A549 treated with GW870086 at 1 μM for 4 hours (cell line): ENCODE data around the gene FAM161B. TPM values are rescaled to one million over a fixed set of nuclear protein-coding genes. Genes with fewer than 3 reads are reported as not detected.

Experiments
- total RNA-seq: library from RNA; stranded (reverse); fragments of 200-300 nt; extraction: Qiagen RNA extraction; gene quantifications from 5 replicates; pipeline ENCODE4 v1.2.3, GENCODE V29; 2022; ENCODE audit warnings: low read depth

Gene FAM161B, protein sequence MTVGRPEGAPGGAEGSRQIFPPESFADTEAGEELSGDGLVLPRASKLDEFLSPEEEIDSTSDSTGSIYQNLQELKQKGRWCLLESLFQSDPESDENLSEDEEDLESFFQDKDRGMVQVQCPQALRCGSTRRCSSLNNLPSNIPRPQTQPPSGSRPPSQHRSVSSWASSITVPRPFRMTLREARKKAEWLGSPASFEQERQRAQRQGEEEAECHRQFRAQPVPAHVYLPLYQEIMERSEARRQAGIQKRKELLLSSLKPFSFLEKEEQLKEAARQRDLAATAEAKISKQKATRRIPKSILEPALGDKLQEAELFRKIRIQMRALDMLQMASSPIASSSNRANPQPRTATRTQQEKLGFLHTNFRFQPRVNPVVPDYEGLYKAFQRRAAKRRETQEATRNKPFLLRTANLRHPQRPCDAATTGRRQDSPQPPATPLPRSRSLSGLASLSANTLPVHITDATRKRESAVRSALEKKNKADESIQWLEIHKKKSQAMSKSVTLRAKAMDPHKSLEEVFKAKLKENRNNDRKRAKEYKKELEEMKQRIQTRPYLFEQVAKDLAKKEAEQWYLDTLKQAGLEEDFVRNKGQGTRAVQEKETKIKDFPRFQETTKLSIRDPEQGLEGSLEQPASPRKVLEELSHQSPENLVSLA
- total RNA-seq = 1.2 to 1.7 TPM (median 1.5 TPM) in 5 replicates

DNA sequence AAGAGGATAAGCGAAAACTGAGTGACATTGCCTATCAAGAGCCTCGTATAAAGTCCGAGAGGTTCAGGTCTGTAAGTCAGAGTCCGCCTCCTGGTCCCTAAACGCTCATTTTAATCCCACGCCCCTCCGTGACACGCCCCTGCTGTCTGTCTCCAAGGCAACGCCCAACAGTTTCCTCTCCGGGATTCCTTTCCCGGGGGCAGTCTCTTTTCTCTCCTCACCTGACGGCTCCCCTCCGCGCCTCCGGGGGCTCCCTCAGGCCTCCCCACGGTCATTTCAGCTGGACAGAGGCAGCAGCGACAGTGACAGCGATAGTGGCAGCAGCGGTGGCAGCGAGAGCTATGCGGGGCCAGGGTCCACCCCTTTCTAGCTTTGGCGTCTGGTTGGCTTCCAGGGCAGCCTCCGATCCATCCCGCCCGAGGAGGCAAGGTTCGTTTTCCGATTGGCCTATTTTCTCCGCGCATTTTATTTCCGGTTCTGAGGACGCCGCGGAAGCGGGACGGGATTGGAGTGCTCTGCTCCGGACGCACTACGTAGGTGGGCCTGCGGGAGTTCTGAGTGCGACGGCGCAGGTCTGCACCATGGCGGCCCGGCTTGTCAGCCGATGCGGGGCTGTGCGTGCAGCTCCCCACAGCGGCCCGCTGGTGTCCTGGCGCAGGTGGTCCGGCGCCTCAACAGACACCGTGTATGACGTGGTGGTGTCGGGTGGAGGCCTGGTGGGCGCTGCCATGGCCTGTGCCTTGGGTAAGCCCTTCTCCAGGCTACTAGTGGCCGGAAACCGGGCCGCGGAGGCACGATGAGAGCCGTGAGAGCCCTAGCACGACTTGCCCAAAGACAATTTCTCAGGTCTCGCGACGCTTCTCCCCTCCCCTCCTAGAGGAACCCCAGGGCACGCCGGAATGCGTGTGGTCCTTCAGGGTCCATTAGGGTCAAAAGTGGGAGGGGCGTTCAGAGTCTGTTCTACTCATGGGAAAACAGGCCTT lies at the start of gene FAM161B, which contains the start of gene COQ6:
TSS of gene FAM161B (minus strand) at position 343 of the 983 bp plus-strand sequence. CDS start at position 275, 68 bp downstream.
TSS of gene COQ6 (plus strand) at position 551 of the 983 bp plus-strand sequence. CDS start at position 582, 31 bp downstream.

DNA sequence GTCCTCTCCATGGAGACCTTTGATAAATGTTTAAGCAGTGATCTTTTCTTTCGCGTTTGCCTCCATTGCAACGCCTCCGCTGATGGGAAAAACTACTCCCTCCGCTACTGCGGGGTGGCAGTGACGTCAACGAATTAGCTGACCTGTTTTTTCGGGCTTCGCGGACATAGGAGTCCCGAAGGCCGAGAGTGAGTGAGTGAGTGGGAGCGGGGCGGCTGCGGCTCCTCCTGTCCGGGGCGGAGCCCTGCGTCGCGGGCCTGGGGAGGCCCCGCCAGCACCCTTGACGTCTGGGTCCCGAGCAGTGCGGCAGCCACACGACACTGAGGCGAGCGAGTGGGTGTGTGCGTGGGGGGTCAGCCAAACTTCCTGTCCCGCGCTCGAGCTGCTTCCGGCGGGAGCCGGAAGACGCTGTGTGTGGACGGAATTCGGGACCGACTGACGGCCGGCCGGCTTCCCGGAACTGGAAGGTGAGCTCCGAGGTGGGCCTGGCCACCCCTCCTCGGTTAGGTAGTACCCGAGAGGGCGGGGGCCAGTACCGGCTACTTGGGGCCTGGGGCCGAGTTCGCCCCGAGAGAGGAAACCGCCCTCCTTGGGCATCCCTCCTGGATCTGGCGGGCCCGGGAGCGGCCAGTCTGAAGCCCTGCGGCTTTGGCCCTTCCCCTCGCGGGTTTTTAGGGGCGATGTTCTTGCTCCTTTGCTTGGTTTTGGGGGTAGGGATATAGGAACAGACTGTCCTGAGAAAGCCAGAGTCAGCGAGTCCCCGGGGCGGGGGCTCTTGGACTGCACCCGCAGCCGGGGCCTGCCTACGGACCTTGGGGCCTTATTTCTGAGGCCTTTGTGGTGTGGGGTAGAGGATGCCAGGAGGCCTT lies 63.2 kb downstream of the FAM161B start, which contains the start of gene ZNF410:
TSS of gene ZNF410 (plus strand) at position 411 of the 869 bp plus-strand sequence. CDS start 5,317 bp downstream, outside the sequence.

Other genes with a start within 250 kb of the FAM161B start
- gene PNMA1, start 235.7 kb downstream of the FAM161B start, total RNA-seq = 52.1 to 61.9 TPM (median 58.1 TPM) in 5 replicates
- 7.1 to 10.3 TPM (median 9.7 TPM) in 5 replicates for gene PTGR2, start 98.3 kb downstream of the FAM161B start, total RNA-seq
- 44.6 to 55.1 TPM (median 45.8 TPM) in 5 replicates for gene ZNF410, start 63.2 kb downstream of the FAM161B start, total RNA-seq
- 23.7 to 28.6 TPM (median 27.6 TPM) in 5 replicates for gene COQ6, start 208 bp upstream of the FAM161B start, total RNA-seq
- 4.7 to 7.0 TPM (median 6.3 TPM) in 5 replicates for gene ENTPD5, start 69.2 kb upstream of the FAM161B start, total RNA-seq
- gene BBOF1, start 69.3 kb upstream of the FAM161B start, total RNA-seq = 2.7 to 4.7 TPM (median 3.6 TPM) in 5 replicates
- 1.6 to 2.7 TPM (median 2.3 TPM) in 5 replicates for gene ALDH6A1, start 134.4 kb upstream of the FAM161B start, total RNA-seq
- gene LIN52, start 134.9 kb upstream of the FAM161B start, total RNA-seq = 4.2 to 5.4 TPM (median 4.5 TPM) in 5 replicates